Astrocyte of the spinal cord (primary cell): ENCODE measurements around the gene SMAD2.

Experiments
- DNase-seq: peaks from one replicate; pipeline ENCODE4 v3.0.0; 2011; ENCODE audit warnings: low read depth, low spot score
- H3K4me3 ChIP-seq: 2 replicates; pipeline ENCODE4 v1.5.1; 2011; ENCODE audit warnings: low read depth, mild to moderate bottlenecking, low read length, moderate library complexity
- CTCF ChIP-seq: IDR thresholded peaks from 2 replicates; pipeline ENCODE4 v1.5.1; 2012; ENCODE audit warnings: low read depth, mild to moderate bottlenecking, low read length, inconsistent platforms
- in situ Hi-C: cut with HindIII; loops from 2 replicates; pipeline ENCODE4 v1.10.0; 2017; ENCODE audit warnings: low sequenced_read_pairs

SMAD2 gene

GRCh38 chr18:47844828-47845498 is 85.5 kb downstream of the SMAD2 start:
- no peak for DNase-seq
- TF ChIP-seq CTCF: no peak
- in situ Hi-C loops: no loop called here
- H3K4me3 ChIP-seq: no peak overlapping the region

DNA sequence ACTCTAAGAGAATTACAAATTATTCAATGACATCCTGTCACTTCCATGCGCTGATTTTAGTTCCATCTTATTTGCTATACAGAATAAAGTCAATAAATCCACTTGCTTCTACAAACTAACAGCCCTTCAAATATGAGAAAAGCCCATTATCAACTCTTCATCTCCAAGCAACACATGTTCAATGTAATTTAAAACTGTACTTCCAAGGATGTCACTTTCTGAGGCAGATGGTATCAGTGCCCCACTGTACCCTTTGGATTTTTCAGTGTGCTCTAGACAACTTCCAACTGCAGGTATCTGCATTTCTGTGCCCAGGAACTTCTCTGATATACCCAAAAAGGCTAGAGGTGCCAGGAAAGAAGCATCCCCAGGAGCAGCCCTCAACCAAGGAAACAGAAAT is 87.6 kb downstream of the SMAD2 start:
- no peak overlapping the region for H3K4me3 ChIP-seq
- no peak for TF ChIP-seq CTCF
- in situ Hi-C loops: no loop called here
- no peak for DNase-seq

GRCh38 chr18:47838396-47838795 is 92.1 kb downstream of the SMAD2 start:
- H3K4me3 ChIP-seq: no peak overlapping the region
- no peak for DNase-seq
- in situ Hi-C loops: no loop called here
- TF ChIP-seq CTCF: no peak

DNA sequence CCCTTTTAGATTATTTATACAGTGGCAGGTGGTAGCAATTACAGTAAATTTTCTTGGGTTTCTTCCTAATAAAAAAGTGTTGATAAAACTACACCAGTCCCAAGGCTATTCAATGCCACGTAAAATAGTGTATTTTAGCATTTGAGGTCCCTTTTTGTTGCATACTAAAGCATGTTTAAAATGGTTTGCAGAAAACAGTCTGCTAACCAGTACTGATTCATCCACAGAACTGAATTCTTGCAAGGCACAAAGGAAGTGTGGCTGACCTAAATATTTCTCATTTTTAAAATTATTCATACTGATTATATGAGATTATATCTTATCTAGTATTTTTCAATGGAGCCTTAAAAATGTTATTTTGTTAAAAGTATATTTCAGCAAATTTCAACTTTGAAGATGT is 98.1 kb downstream of the SMAD2 start:
- TF ChIP-seq CTCF: no peak
- H3K4me3 ChIP-seq: no peak overlapping the region
- in situ Hi-C loops: no loop called here
- no peak for DNase-seq

DNA sequence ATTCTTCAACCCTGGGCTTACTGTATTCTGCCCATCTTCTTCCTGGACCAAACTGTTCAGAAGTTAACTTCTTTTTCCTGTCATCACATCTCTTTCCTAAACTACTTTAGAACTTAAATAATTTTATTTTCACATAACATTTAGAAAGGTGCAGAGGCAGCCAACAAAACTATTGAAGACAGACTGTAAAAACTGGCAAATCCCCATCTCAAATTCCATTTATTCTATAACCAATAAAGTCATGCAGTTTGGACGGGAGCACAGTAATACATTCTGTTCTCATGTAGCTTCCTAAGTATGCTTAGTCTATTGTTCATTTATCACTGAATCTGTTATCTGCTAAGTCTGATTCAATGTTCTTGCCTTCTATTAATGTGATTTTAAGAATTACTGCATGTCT is 99.1 kb downstream of the SMAD2 start:
- no peak for DNase-seq
- in situ Hi-C loops: no loop called here
- no peak overlapping the region for H3K4me3 ChIP-seq
- no peak for TF ChIP-seq CTCF

- DNase-seq: no peak
Observed at GRCh38 chr18:47830772-47831171, 99.7 kb downstream of the SMAD2 start.

More at GRCh38 chr18:47830772-47831171, 99.7 kb downstream of the SMAD2 start:
- H3K4me3 ChIP-seq: no peak overlapping the region
- no peak for TF ChIP-seq CTCF
- in situ Hi-C loops: no loop called here
